ENCODE data around the gene GNA14. TPM values are rescaled to one million over a fixed set of nuclear protein-coding genes. Genes with fewer than 3 reads are reported as not detected.
"Not testable (repeated sequence)": the region's sequence is repeated elsewhere in the genome, so short reads cannot be mapped to it uniquely, and the experiment has no call there.

Gene GNA14
- total and polyA plus RNA-seq, 12 donors, result 0.75 to 4.8 (median 1.7) TPM

GRCh38 chr9:77498891-77499290 lies 149.2 kb downstream of the GNA14 start:
- intact Hi-C loops (cut with DNase I), result no loop called here
- DNase-seq, result no peak
- Histone ChIP-seq H3K4me1 (peaks cover 0 to 37% (median 6%) of the 10 kb centered on the region in 9 donors), H3K27me3 (no peaks in the 10 kb centered on the region), H3K36me3 (no peaks in the 10 kb centered on the region), H3K27ac (peak overlapping the region in 4 of 10 donors; percentile 37 to 67 (median 51)), H3K4me3 (no peak overlapping the region), H3K9me3 (no peaks in the 10 kb centered on the region)
- 63 to 65% methylated on average over 1 of the region's 1 CpG for WGBS, 2 donors
- TF ChIP-seq CTCF (IDR thresholded peaks at IDR 0.05), result no peak
- peak in 5 of 8 donors; percentile 31 to 74 (median 67) for ATAC-seq

GRCh38 chr9:77497322-77498198 lies 150.6 kb downstream of the GNA14 start:
- TF ChIP-seq CTCF (IDR thresholded peaks at IDR 0.05), result no peak
- peaks cover 0 to 36% (median 6%) of the 10 kb centered on the region in 9 donors for H3K4me1 ChIP-seq
- no peaks in the 10 kb centered on the region for H3K36me3 ChIP-seq
- H3K9me3 ChIP-seq, result peaks cover 0 to 1% (median 0%) of the 10 kb centered on the region in 11 donors
- peak in 1 of 8 donors; percentile 41 for ATAC-seq
- H3K27me3 ChIP-seq, result no peaks in the 10 kb centered on the region
- DNase-seq, result no peak
- WGBS, 2 donors, result 83 to 85% methylated on average over 6 of the region's 6 CpGs
- H3K4me3 ChIP-seq, result no peak overlapping the region
- intact Hi-C loops (cut with DNase I), result no loop called here
- H3K27ac ChIP-seq, result peak overlapping the region in 2 of 10 donors; percentile 4 to 65

GRCh38 chr9:77495834-77496671 lies 152.1 kb downstream of the GNA14 start:
- Histone ChIP-seq H3K27me3 (no peaks in the 10 kb centered on the region), H3K36me3 (no peaks in the 10 kb centered on the region), H3K27ac (peak overlapping the region in 6 of 10 donors; percentile 6 to 65 (median 34)), H3K4me1 (peaks cover 0 to 36% (median 6%) of the 10 kb centered on the region in 9 donors), H3K4me3 (no peak overlapping the region), H3K9me3 (peaks cover 0 to 11% (median 8%) of the 10 kb centered on the region in 11 donors)
- DNase-seq (no peak), ATAC-seq (peak in 7 of 8 donors; percentile 64 to 86 (median 78))
- TF ChIP-seq CTCF (IDR thresholded peaks at IDR 0.05), result no peak
- intact Hi-C loops (cut with DNase I), result no loop called here
- WGBS, 2 donors, result 47 to 48% methylated on average over 4 of the region's 4 CpGs

- H3K36me3 ChIP-seq; H3K4me1 ChIP-seq; H3K4me3 ChIP-seq; H3K27me3 ChIP-seq; DNase-seq; H3K27ac ChIP-seq; ATAC-seq; intact Hi-C loops (cut with DNase I): not testable (repeated sequence)
- H3K9me3 ChIP-seq, result peaks cover 0 to 33% (median 14%) of the 10 kb centered on the region in 11 donors
- 93 to 98% methylated on average over 7 to 18 of the region's 18 CpGs for WGBS, 2 donors
These were observed 157.8 kb downstream of the GNA14 start for GRCh38 chr9:77490279-77490678.

GRCh38 chr9:77489405-77490163 lies 158.5 kb downstream of the GNA14 start:
- WGBS, 2 donors, result 86 to 87% methylated on average over 19 to 21 of the region's 23 CpGs
- not testable (repeated sequence) for H3K27me3 ChIP-seq
- peaks cover 0 to 34% (median 15%) of the 10 kb centered on the region in 11 donors for H3K9me3 ChIP-seq

More at GRCh38 chr9:77489405-77490163, 158.5 kb downstream of the GNA14 start:
- intact Hi-C loops (cut with DNase I); H3K4me1 ChIP-seq; ATAC-seq; H3K4me3 ChIP-seq; DNase-seq; H3K36me3 ChIP-seq; H3K27ac ChIP-seq: not testable (repeated sequence)
